Activated CD4-positive, alpha-beta T cell treated with anti-CD3 and anti-CD28 coated beads, Interleukin-2, amount 10 ng/mL, durations not matched to agents 7 days and 5 days (primary cell): Measurements from ENCODE around the gene OR8A1. TPM values are rescaled to one million over a fixed set of nuclear protein-coding genes. Genes with fewer than 3 reads are reported as not detected.

ENCODE experiments used
- CTCF ChIA-PET: fragments of 350-600 bp; sonication (Branson Sonifier 250); formaldehyde crosslinking; loops from one replicate; lab custom pipeline; 2021; ENCODE audit warnings: antibody characterized with exemption; lab: Charles Lee
- POLR2A ChIA-PET: fragments of 350-600 bp; sonication (Branson Sonifier 250); formaldehyde crosslinking; loops from one replicate; lab custom pipeline; 2021; ENCODE audit warnings: antibody characterized with exemption; lab: Charles Lee
- DNase-seq: peaks from one replicate; pipeline ENCODE4 v3.0.0-alpha.2; 2020
- H3K27ac Mint-ChIP-seq: one replicate; pipeline ENCODE4 v1.8.0; 2021; ENCODE audit warnings: mild to moderate bottlenecking, moderate library complexity, mixed read lengths
- H3K27me3 Mint-ChIP-seq: one replicate; pipeline ENCODE4 v1.8.0; 2021; ENCODE audit warnings: mixed read lengths
- H3K36me3 Mint-ChIP-seq: one replicate; pipeline ENCODE4 v1.8.0; 2021; ENCODE audit warnings: low read depth, mixed read lengths
- H3K4me1 Mint-ChIP-seq: one replicate; pipeline ENCODE4 v1.8.0; 2021; ENCODE audit warnings: mixed read lengths
- H3K4me3 Mint-ChIP-seq: one replicate; pipeline ENCODE4 v1.8.0; 2021; ENCODE audit warnings: mild to moderate bottlenecking, moderate library complexity, mixed read lengths
- H3K9me3 Mint-ChIP-seq: one replicate; pipeline ENCODE4 v1.8.0; 2021; ENCODE audit warnings: mixed read lengths
- total RNA-seq, 2 experiments: library from RNA; stranded (reverse); gene quantifications; one replicate each; pipeline ENCODE4 v1.2.3, GENCODE V29; 2021

The OR8A1 gene
- total RNA-seq: not detected

- DNase-seq: no peak
- Mint-ChIP-seq H3K36me3 (no peaks in the 10 kb centered on the region), H3K27me3 (peaks cover 10% of the 10 kb centered on the region), H3K4me3 (no peak within 1 kb of the TSS), H3K4me1 (no peaks in the 10 kb centered on the region), H3K9me3 (no peaks in the 10 kb centered on the region), H3K27ac (no peak within 1 kb of the TSS)
- POLR2A ChIA-PET: no interaction called here
- CTCF ChIA-PET: no interaction called here
These were observed at the start of gene OR8A1 for GRCh38 chr11:124569697-124570096. Gene OR8A1, plus strand, starts transcription at chr11:124569997. Its CDS starts 123 bp downstream, at chr11:124570120.

- H3K36me3 Mint-ChIP-seq: no peaks in the 10 kb centered on the region
- H3K27ac Mint-ChIP-seq: no peak overlapping the region
- CTCF ChIA-PET: no interaction called here
- H3K9me3 Mint-ChIP-seq: no peaks in the 10 kb centered on the region
- no peaks in the 10 kb centered on the region for H3K4me1 Mint-ChIP-seq
- DNase-seq: no peak
- no peak overlapping the region for H3K4me3 Mint-ChIP-seq
- peaks cover 2% of the 10 kb centered on the region for H3K27me3 Mint-ChIP-seq
- POLR2A ChIA-PET: interaction anchor here (0.6 kb wide), 1 partner anchor 406 kb away, joined by 3 read pairs; no protein-coding TSS in a partner anchor
These were observed 49.3 kb upstream of the OR8A1 start for GRCh38 chr11:124520550-124520854.

DNA sequence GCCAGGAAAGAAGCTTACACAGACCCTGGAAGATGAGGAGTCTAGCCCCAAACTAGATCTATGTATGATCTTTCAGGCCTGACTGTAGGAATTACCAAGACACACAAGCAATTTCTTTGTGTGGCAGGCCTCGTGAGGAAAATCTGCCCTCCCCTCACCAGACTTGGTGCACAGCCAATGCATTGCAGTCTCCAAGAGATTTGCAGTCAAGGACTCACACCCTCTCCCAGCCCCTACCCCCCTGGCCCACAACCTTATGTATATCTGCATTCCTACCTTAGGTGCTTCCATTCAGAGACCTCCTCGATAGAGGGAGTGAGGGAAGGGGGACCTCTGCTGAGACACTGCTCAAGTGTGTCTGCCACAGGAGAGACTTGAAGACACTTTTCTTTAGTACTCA, 36.2 kb upstream of the OR8A1 start:
- H3K36me3 Mint-ChIP-seq: no peaks in the 10 kb centered on the region
- no peak overlapping the region for H3K27ac Mint-ChIP-seq
- no peak overlapping the region for H3K4me3 Mint-ChIP-seq
- CTCF ChIA-PET: no interaction called here
- H3K4me1 Mint-ChIP-seq: no peaks in the 10 kb centered on the region
- DNase-seq: no peak
- no peaks in the 10 kb centered on the region for H3K9me3 Mint-ChIP-seq
- POLR2A ChIA-PET: no interaction called here
- H3K27me3 Mint-ChIP-seq: peaks cover 8% of the 10 kb centered on the region

GRCh38 chr11:124534051-124534450, 35.7 kb upstream of the OR8A1 start:
- Mint-ChIP-seq H3K4me3 (no peak overlapping the region), H3K36me3 (no peaks in the 10 kb centered on the region), H3K27ac (no peak overlapping the region), H3K27me3 (peaks cover 6% of the 10 kb centered on the region), H3K4me1 (no peaks in the 10 kb centered on the region), H3K9me3 (no peaks in the 10 kb centered on the region)
- no peak for DNase-seq
- ChIA-PET POLR2A (no interaction called here), CTCF (no interaction called here)

DNA sequence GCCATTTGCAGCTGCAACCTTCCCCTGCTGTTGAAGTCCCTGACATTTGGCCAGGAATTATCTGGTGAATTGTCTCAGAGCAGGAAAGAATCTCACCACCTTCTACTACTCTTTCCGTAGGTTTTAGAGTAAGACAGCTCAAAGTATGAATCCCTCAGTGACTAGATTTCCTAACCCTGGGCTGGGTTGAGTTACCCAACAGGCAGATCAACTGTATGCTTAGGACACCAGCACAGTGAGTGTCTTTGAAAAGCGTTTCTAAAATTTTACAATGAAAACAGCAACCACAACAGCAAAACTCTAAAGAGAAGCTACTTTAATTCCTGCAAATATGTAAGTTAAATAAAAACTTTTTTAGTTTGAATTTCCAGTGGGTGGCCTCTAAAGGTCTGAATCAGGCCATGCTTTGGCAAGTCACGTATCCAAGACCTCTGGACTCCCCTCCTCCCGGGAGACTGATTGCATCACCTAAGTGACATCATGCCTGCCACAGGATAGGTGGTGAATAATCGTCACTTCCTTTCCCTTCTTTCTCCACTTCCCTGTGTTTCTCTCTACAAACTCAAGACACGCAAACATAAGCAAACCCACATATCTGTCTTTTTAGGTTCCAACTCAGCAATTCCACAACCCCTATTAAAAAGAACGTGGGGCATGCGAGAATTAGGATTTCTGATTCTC, 34.1 kb upstream of the OR8A1 start:
- no peaks in the 10 kb centered on the region for H3K9me3 Mint-ChIP-seq
- no peaks in the 10 kb centered on the region for H3K27me3 Mint-ChIP-seq
- no peak overlapping the region for H3K27ac Mint-ChIP-seq
- POLR2A ChIA-PET: no interaction called here
- no peak overlapping the region for H3K4me3 Mint-ChIP-seq
- no peaks in the 10 kb centered on the region for H3K36me3 Mint-ChIP-seq
- CTCF ChIA-PET: no interaction called here
- no peaks in the 10 kb centered on the region for H3K4me1 Mint-ChIP-seq
- no peak for DNase-seq

GRCh38 chr11:124536520-124536919, 33.3 kb upstream of the OR8A1 start:
- Mint-ChIP-seq H3K36me3 (no peaks in the 10 kb centered on the region), H3K9me3 (no peaks in the 10 kb centered on the region), H3K4me3 (no peak overlapping the region), H3K4me1 (no peaks in the 10 kb centered on the region), H3K27ac (no peak overlapping the region), H3K27me3 (no peaks in the 10 kb centered on the region)
- POLR2A ChIA-PET: no interaction called here
- DNase-seq: no peak
- CTCF ChIA-PET: no interaction called here

DNA sequence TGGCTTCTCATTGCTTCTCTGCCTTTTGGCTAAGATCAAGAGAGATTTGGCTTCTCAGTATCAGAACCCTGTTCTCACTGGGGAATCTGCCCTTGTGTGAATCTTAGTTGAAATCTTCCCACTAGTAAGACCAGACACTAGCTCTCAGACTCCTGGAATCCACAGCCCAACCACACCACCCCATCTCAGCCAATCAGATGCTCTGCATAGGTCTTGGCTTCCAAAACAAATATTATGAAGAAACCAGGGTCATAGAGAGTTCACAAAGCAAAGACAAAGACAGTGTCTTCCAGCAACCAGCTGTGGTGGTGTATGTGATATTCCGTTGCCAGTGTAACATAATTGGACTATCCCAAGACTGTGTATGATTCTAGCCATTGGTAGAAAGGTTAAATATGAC, 31.8 kb upstream of the OR8A1 start:
- no peak overlapping the region for H3K4me3 Mint-ChIP-seq
- H3K27ac Mint-ChIP-seq: no peak overlapping the region
- DNase-seq: no peak
- H3K4me1 Mint-ChIP-seq: no peaks in the 10 kb centered on the region
- CTCF ChIA-PET: no interaction called here
- no peaks in the 10 kb centered on the region for H3K9me3 Mint-ChIP-seq
- H3K36me3 Mint-ChIP-seq: no peaks in the 10 kb centered on the region
- POLR2A ChIA-PET: interaction anchor here (0.7 kb wide), 1 partner anchor 1539 kb away, joined by 3 read pairs; no protein-coding TSS in a partner anchor
- no peaks in the 10 kb centered on the region for H3K27me3 Mint-ChIP-seq

DNA sequence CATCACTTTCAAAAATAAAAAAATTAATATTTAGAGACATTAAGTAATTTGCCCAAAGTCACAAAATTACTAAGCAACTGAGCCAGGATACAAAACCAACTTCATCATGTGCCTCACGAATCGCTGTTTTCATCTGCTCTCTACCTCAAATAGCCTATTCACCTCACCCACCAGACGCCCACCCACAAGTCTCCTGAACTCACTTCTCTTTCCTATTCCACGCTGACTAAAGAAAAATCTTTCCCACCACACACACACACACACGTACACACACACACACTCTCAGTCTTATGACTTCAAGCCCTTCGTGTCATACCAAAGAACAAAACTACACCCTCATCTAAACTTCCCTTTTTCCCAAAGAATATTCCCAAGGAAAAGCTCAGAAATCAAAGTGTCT, 28.6 kb upstream of the OR8A1 start:
- Mint-ChIP-seq H3K4me3 (no peak overlapping the region), H3K27me3 (peaks cover 3% of the 10 kb centered on the region), H3K36me3 (no peaks in the 10 kb centered on the region), H3K27ac (no peak overlapping the region), H3K4me1 (no peaks in the 10 kb centered on the region), H3K9me3 (no peaks in the 10 kb centered on the region)
- DNase-seq: no peak
- CTCF ChIA-PET: no interaction called here
- POLR2A ChIA-PET: no interaction called here

DNA sequence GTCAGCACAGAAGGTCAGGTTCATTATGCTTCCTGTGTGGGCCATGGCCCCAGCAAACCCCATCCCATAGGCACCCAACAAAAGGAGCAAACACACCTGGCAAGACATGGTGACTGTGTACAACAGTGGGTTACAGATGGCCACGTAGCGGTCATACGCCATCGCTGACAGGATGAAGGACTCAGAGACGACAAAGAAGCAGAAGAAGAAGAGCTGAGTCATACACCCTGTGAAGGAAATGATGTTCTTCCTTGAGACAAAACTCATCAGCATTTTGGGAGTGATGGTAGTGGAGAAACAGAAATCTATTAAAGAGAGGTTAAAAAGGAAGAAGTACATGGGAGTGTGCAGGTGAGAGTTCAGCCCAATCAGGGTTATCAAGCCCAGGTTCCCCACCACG, 26.7 kb upstream of the OR8A1 start:
- DNase-seq: no peak
- H3K27ac Mint-ChIP-seq: no peak overlapping the region

GRCh38 chr11:124543554-124543953, 26.2 kb upstream of the OR8A1 start, which contains the start of gene OR8B12:
Gene OR8B12, minus strand, starts transcription at chr11:124543654. Its CDS starts 0 bp downstream, at chr11:124543654.
- H3K27ac Mint-ChIP-seq: no peak within 1 kb of the TSS
- DNase-seq: no peak
- H3K9me3 Mint-ChIP-seq: no peaks in the 10 kb centered on the region
- no peaks in the 10 kb centered on the region for H3K4me1 Mint-ChIP-seq
- ChIA-PET CTCF (no interaction called here), POLR2A (no interaction called here)
- no peak within 1 kb of the TSS for H3K4me3 Mint-ChIP-seq
- peaks cover 3% of the 10 kb centered on the region for H3K27me3 Mint-ChIP-seq
- no peaks in the 10 kb centered on the region for H3K36me3 Mint-ChIP-seq

More for the DNA sequence above, 26.7 kb upstream of the OR8A1 start:
- Mint-ChIP-seq H3K27me3 (peaks cover 3% of the 10 kb centered on the region), H3K36me3 (no peaks in the 10 kb centered on the region), H3K9me3 (no peaks in the 10 kb centered on the region), H3K4me1 (no peaks in the 10 kb centered on the region), H3K4me3 (no peak overlapping the region)
- POLR2A ChIA-PET: no interaction called here
- CTCF ChIA-PET: no interaction called here

DNA sequence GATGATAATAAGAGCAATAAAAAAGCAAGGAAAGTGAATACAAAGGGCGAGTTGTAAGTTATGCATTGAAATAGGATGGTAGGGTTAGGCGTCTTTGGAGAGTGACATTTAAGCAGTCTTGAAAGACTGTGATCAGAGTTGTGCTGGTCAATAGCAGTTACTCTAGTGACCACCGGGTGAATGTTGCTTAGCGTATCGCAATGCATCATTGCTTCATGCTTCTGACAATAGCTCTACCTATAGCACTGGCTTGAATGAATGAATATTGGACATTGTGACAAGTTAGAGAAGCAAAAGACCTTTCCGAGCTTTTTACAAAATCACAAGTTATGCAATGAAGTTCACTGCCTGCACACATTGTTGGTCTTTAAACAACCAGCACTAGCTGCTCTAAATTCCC, 18.6 kb upstream of the OR8A1 start:
- peaks cover 2% of the 10 kb centered on the region for H3K27me3 Mint-ChIP-seq
- ChIA-PET POLR2A (no interaction called here), CTCF (interaction anchor here (0.5 kb wide), 1 partner anchor 109 kb away, joined by 6 read pairs; no protein-coding TSS in a partner anchor)
- H3K4me1 Mint-ChIP-seq: no peaks in the 10 kb centered on the region
- DNase-seq: no peak
- H3K36me3 Mint-ChIP-seq: no peaks in the 10 kb centered on the region
- no peak overlapping the region for H3K27ac Mint-ChIP-seq
- H3K4me3 Mint-ChIP-seq: no peak overlapping the region
- H3K9me3 Mint-ChIP-seq: no peaks in the 10 kb centered on the region

- H3K27me3 Mint-ChIP-seq: peaks cover 2% of the 10 kb centered on the region
These were observed 17.8 kb upstream of the OR8A1 start for GRCh38 chr11:124551987-124552386.

GRCh38 chr11:124556828-124557227, 13.0 kb upstream of the OR8A1 start:
- no peak overlapping the region for H3K27ac Mint-ChIP-seq
- no peak overlapping the region for H3K4me3 Mint-ChIP-seq
- H3K4me1 Mint-ChIP-seq: no peaks in the 10 kb centered on the region
- ChIA-PET CTCF (no interaction called here), POLR2A (no interaction called here)
- no peak for DNase-seq
- no peaks in the 10 kb centered on the region for H3K36me3 Mint-ChIP-seq
- H3K9me3 Mint-ChIP-seq: no peaks in the 10 kb centered on the region
- H3K27me3 Mint-ChIP-seq: no peaks in the 10 kb centered on the region

More at GRCh38 chr11:124551987-124552386, 17.8 kb upstream of the OR8A1 start:
- no peaks in the 10 kb centered on the region for H3K9me3 Mint-ChIP-seq
- CTCF ChIA-PET: no interaction called here
- no peaks in the 10 kb centered on the region for H3K36me3 Mint-ChIP-seq
- DNase-seq: no peak
- no peak overlapping the region for H3K4me3 Mint-ChIP-seq
- POLR2A ChIA-PET: no interaction called here
- no peaks in the 10 kb centered on the region for H3K4me1 Mint-ChIP-seq
- H3K27ac Mint-ChIP-seq: no peak overlapping the region

DNA sequence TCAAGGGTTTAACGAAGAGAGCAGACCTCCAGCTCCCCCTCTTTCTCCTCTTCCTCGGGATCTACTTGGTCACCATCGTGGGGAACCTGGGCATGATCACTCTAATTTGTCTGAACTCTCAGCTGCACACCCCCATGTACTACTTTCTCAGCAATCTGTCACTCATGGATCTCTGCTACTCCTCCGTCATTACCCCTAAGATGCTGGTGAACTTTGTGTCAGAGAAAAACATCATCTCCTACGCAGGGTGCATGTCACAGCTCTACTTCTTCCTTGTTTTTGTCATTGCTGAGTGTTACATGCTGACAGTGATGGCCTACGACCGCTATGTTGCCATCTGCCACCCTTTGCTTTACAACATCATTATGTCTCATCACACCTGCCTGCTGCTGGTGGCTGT, 363 bp downstream of the OR8A1 start:
- H3K9me3 Mint-ChIP-seq: no peaks in the 10 kb centered on the region
- no peaks in the 10 kb centered on the region for H3K4me1 Mint-ChIP-seq
- ChIA-PET CTCF (no interaction called here), POLR2A (no interaction called here)
- no peaks in the 10 kb centered on the region for H3K36me3 Mint-ChIP-seq
- H3K4me3 Mint-ChIP-seq: no peak overlapping the region
- no peak for DNase-seq
- H3K27ac Mint-ChIP-seq: no peak overlapping the region
- peaks cover 12% of the 10 kb centered on the region for H3K27me3 Mint-ChIP-seq
